HepG2 (cell line): Measurements from ENCODE around the gene RIPK3. TPM values are rescaled to one million over a fixed set of nuclear protein-coding genes. Genes with fewer than 3 reads are reported as not detected.

Experiments used
- ARHGAP35 ChIP-seq: sonication (generic); formaldehyde crosslinking; IDR thresholded peaks from 2 replicates; pipeline ENCODE4 v1.9.0; 2022; ENCODE audit warnings: mild to moderate bottlenecking, inconsistent platforms, moderate library complexity, missing genetic modification reagents, borderline replicate concordance
- CREM ChIP-seq, 2 experiments: sonication (generic) in 1 of 2; formaldehyde crosslinking in 1 of 2; IDR thresholded peaks; 2 replicates each; pipeline versions ENCODE4 v1.4.0 to v1.6.1; 2016 to 2020; ENCODE audit warnings: antibody characterized with exemption in 1 of 2, mild to moderate bottlenecking in 1 of 2, missing genetic modification reagents in 1 of 2
- ERF ChIP-seq: IDR thresholded peaks from 2 replicates; pipeline ENCODE4 v1.6.1; 2018; ENCODE audit warnings: missing biosample characterization, missing genetic modification reagents
- FOXA1 ChIP-seq, 2 experiments: fragments of 450-650 bp in 1 of 2; sonication (generic) in 1 of 2; formaldehyde crosslinking in 1 of 2; IDR thresholded peaks; 2 replicates each; pipeline versions ENCODE4 v1.4.0 to v1.6.1; 2016 to 2020; ENCODE audit warnings: missing genetic modification reagents in 1 of 2
- KDM4B ChIP-seq: sonication (generic); formaldehyde crosslinking; IDR thresholded peaks from 2 replicates; pipeline ENCODE4 v1.4.0; 2020; ENCODE audit warnings: missing genetic modification reagents
- MTA1 ChIP-seq: sonication (generic); formaldehyde crosslinking; IDR thresholded peaks from 2 replicates; pipeline ENCODE4 v1.4.0; 2020; ENCODE audit warnings: missing genetic modification reagents, mild to moderate bottlenecking, borderline replicate concordance
- NFE2 ChIP-seq: sonication (generic); formaldehyde crosslinking; IDR thresholded peaks from 2 replicates; pipeline ENCODE4 v1.4.0; 2020; ENCODE audit warnings: missing genetic modification reagents
- PHF8 ChIP-seq: sonication (generic); formaldehyde crosslinking; IDR thresholded peaks from 2 replicates; pipeline ENCODE4 v1.5.0; 2020; ENCODE audit warnings: missing genetic modification reagents
- REXO4 ChIP-seq: sonication (generic); formaldehyde crosslinking; IDR thresholded peaks from 2 replicates; pipeline ENCODE4 v1.8.0; 2022; ENCODE audit warnings: missing genetic modification reagents, mild to moderate bottlenecking, borderline replicate concordance
- SALL2 ChIP-seq: sonication (generic); formaldehyde crosslinking; IDR thresholded peaks from 2 replicates; pipeline ENCODE4 v1.8.1; 2023; ENCODE audit warnings: mild to moderate bottlenecking, missing genetic modification reagents, inconsistent platforms
- TAF15 ChIP-seq: fragments of 200-400 bp; formaldehyde crosslinking; IDR thresholded peaks from one replicate; pipeline ENCODE4 v1.6.1; 2018; ENCODE audit warnings: mild to moderate bottlenecking, low read depth, low read length; ENCODE audit not compliant: poor library complexity, severe bottlenecking
- ZNF558 ChIP-seq: sonication (generic); formaldehyde crosslinking; IDR thresholded peaks from 2 replicates; pipeline ENCODE4 v1.9.0; 2022; ENCODE audit warnings: mild to moderate bottlenecking, missing genetic modification reagents, borderline replicate concordance
- ZNF605 ChIP-seq: sonication (generic); formaldehyde crosslinking; IDR thresholded peaks from 2 replicates; pipeline ENCODE4 v1.8.0; 2022; ENCODE audit warnings: mild to moderate bottlenecking, missing genetic modification reagents
- ZNF619 ChIP-seq: sonication (generic); formaldehyde crosslinking; IDR thresholded peaks from 2 replicates; pipeline ENCODE4 v1.4.0; 2020; ENCODE audit warnings: mild to moderate bottlenecking, missing genetic modification reagents
- ZNF678 ChIP-seq: sonication (generic); formaldehyde crosslinking; IDR thresholded peaks from 2 replicates; pipeline ENCODE4 v1.4.0; 2020; ENCODE audit warnings: mild to moderate bottlenecking, missing genetic modification reagents
- ZNF703 ChIP-seq: sonication (generic); formaldehyde crosslinking; IDR thresholded peaks from 2 replicates; pipeline ENCODE4 v1.5.1; 2020; ENCODE audit warnings: missing genetic modification reagents, mild to moderate bottlenecking, moderate library complexity, borderline replicate concordance
- ZSCAN25 ChIP-seq: sonication (generic); formaldehyde crosslinking; IDR thresholded peaks from 2 replicates; pipeline ENCODE4 v1.8.0; 2022; ENCODE audit warnings: mild to moderate bottlenecking, missing genetic modification reagents
- polyA plus RNA-seq, 8 experiments: library from polyadenylated mRNA; depleted of rRNA in 3 of 8; stranded (reverse) in 7 of 8; unstranded in 1 of 8; fragments of >200 nt; fragmentation: Illumina TruSeq in 4 of 8; extraction: Trizol in 4 of 8; gene quantifications; 2 replicates each; pipeline versions ENCODE4 v1.2.1 to v1.2.3, GENCODE V29; 2011 to 2016; ENCODE audit warnings: low read depth in 4 of 8, missing spikeins in 1 of 8, mixed read lengths in 1 of 8; ENCODE audit not compliant: insufficient read depth in 1 of 8
- total RNA-seq, 5 experiments: library from RNA; depleted of rRNA; stranded (reverse); fragments of >200 nt; fragmentation: Illumina TruSeq; extraction: Trizol; gene quantifications; 2 replicates each; pipeline ENCODE4 v1.2.3, GENCODE V29; 2016; ENCODE audit warnings: low read depth in 1 of 5
- TF ChIP-seq, protein P1 (sequence below): sonication (generic); formaldehyde crosslinking; IDR thresholded peaks from 2 replicates; pipeline ENCODE4 v1.8.1; 2022; ENCODE audit warnings: mild to moderate bottlenecking, missing genetic modification reagents
- TF ChIP-seq, protein P2 (sequence below): sonication (generic); formaldehyde crosslinking; IDR thresholded peaks from 2 replicates; pipeline ENCODE4 v1.8.1; 2023; ENCODE audit warnings: mild to moderate bottlenecking, missing genetic modification reagents
- TF ChIP-seq, protein P3 (sequence below): sonication (generic); formaldehyde crosslinking; IDR thresholded peaks from 2 replicates; pipeline ENCODE4 v1.4.0; 2020; ENCODE audit warnings: low read depth, missing genetic modification reagents
- TF ChIP-seq, protein P4 (sequence below), 2 experiments: fragments of 450-650 bp in 1 of 2; sonication (generic) in 1 of 2; formaldehyde crosslinking; IDR thresholded peaks; 2 replicates each; pipeline versions ENCODE4 v1.5.0 to v1.8.0; 2020 to 2022; ENCODE audit warnings: mild to moderate bottlenecking in 1 of 2, missing genetic modification reagents in 1 of 2

The RIPK3 gene
- total and polyA plus RNA-seq, 2 of the 13 experiments (the other 11 are each of a cell fraction or from before 2014, with no cell fraction given), result not detected

DNA sequence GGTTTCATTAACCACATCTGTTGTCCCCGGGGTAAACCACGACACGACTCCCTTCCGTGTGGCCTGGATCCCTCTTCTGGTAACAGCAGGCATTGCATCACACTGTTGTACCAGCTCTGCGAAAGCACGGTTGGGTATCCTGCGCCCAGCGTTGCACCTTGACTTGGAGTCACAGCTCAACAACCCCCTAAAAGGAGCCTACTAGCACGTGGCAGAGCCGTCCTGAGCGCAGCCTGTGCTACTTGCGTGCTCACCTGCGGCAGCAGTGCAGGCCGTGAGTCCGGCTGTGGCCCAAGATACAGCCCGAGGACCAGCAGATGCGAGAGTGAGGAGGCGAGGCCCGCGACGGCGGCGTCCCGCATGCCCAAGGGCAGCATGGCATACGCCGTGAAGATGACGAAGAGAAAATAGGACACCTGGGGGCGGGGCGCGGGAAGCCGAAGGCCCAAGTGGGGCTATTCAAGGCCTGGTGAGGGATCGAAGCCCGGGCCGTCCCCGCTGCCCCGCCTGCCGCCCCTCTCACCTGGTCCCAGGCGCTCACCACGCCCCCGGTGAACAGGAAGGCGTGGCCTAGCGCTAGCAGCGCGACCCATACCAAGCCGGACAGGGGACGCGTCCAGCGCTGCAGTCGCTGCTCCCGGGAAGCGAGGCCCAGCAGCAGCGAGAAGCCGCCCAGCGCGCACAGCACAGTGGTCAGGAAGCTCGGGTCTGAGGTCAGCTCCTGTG is 7.4 kb downstream of the RIPK3 start (continued):
- TF ChIP-seq ZNF678 (CRISPR knock-in tag), result peak; percentile 100
- TF ChIP-seq, protein P1, sequence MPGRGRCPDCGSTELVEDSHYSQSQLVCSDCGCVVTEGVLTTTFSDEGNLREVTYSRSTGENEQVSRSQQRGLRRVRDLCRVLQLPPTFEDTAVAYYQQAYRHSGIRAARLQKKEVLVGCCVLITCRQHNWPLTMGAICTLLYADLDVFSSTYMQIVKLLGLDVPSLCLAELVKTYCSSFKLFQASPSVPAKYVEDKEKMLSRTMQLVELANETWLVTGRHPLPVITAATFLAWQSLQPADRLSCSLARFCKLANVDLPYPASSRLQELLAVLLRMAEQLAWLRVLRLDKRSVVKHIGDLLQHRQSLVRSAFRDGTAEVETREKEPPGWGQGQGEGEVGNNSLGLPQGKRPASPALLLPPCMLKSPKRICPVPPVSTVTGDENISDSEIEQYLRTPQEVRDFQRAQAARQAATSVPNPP (CRISPR knock-in tag), result no peak
- TF ChIP-seq SALL2 (CRISPR knock-in tag), result no peak
- no peak for TF ChIP-seq KDM4B (CRISPR knock-in tag)
- no peak for TF ChIP-seq NFE2 (CRISPR knock-in tag)
- TF ChIP-seq ARHGAP35 (CRISPR knock-in tag), result peak; percentile 97
- no peak for TF ChIP-seq ZNF703 (CRISPR knock-in tag)
- no peak for TF ChIP-seq CREM (IDR thresholded peaks at IDR 0.05)
- TF ChIP-seq CREM (CRISPR knock-in tag; IDR thresholded peaks at IDR 0.05), result no peak
- peak; percentile 94 for TF ChIP-seq ZNF605 (CRISPR knock-in tag)
- TF ChIP-seq ZNF619 (CRISPR knock-in tag), result peak; percentile 95; the same call in 1 of the 2 replicates
- TF ChIP-seq PHF8 (CRISPR knock-in tag), result peak; percentile 61
- TF ChIP-seq, protein P2, sequence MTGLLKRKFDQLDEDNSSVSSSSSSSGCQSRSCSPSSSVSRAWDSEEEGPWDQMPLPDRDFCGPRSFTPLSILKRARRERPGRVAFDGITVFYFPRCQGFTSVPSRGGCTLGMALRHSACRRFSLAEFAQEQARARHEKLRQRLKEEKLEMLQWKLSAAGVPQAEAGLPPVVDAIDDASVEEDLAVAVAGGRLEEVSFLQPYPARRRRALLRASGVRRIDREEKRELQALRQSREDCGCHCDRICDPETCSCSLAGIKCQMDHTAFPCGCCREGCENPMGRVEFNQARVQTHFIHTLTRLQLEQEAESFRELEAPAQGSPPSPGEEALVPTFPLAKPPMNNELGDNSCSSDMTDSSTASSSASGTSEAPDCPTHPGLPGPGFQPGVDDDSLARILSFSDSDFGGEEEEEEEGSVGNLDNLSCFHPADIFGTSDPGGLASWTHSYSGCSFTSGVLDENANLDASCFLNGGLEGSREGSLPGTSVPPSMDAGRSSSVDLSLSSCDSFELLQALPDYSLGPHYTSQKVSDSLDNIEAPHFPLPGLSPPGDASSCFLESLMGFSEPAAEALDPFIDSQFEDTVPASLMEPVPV, result peak; percentile 96; the same call in 1 of the 2 replicates
- peak; percentile 83 for TF ChIP-seq ERF (CRISPR knock-in tag)
- TF ChIP-seq ZSCAN25 (CRISPR knock-in tag), result peak; percentile 67; the same call in 1 of the 2 replicates
- TF ChIP-seq FOXA1 (IDR thresholded peaks at IDR 0.05), result no peak
- no peak for TF ChIP-seq FOXA1 (CRISPR knock-in tag; IDR thresholded peaks at IDR 0.05)
- no peak for TF ChIP-seq REXO4 (CRISPR knock-in tag)
- TF ChIP-seq TAF15, result peak; percentile 62
- peak; percentile 95; the same call in 1 of the 2 replicates for TF ChIP-seq MTA1 (CRISPR knock-in tag)
- TF ChIP-seq, protein P3, sequence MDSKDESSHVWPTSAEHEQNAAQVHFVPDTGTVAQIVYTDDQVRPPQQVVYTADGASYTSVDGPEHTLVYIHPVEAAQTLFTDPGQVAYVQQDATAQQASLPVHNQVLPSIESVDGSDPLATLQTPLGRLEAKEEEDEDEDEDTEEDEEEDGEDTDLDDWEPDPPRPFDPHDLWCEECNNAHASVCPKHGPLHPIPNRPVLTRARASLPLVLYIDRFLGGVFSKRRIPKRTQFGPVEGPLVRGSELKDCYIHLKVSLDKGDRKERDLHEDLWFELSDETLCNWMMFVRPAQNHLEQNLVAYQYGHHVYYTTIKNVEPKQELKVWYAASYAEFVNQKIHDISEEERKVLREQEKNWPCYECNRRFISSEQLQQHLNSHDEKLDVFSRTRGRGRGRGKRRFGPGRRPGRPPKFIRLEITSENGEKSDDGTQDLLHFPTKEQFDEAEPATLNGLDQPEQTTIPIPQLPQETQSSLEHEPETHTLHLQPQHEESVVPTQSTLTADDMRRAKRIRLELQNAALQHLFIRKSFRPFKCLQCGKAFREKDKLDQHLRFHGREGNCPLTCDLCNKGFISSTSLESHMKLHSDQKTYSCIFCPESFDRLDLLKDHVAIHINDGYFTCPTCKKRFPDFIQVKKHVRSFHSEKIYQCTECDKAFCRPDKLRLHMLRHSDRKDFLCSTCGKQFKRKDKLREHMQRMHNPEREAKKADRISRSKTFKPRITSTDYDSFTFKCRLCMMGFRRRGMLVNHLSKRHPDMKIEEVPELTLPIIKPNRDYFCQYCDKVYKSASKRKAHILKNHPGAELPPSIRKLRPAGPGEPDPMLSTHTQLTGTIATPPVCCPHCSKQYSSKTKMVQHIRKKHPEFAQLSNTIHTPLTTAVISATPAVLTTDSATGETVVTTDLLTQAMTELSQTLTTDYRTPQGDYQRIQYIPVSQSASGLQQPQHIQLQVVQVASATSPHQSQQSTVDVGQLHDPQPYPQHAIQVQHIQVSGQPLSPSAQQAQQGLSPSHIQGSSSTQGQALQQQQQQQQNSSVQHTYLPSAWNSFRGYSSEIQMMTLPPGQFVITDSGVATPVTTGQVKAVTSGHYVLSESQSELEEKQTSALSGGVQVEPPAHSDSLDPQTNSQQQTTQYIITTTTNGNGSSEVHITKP (CRISPR knock-in tag), result 0 out of 2 replicates have a peak, but pooled peaks have one; percentile 76
- peak; percentile 92; the same call in 1 of the 2 replicates for TF ChIP-seq ZNF558 (CRISPR knock-in tag)
- TF ChIP-seq, protein P4, sequence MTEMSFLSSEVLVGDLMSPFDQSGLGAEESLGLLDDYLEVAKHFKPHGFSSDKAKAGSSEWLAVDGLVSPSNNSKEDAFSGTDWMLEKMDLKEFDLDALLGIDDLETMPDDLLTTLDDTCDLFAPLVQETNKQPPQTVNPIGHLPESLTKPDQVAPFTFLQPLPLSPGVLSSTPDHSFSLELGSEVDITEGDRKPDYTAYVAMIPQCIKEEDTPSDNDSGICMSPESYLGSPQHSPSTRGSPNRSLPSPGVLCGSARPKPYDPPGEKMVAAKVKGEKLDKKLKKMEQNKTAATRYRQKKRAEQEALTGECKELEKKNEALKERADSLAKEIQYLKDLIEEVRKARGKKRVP (CRISPR knock-in tag; IDR thresholded peaks at IDR 0.05), result peak in 1 of 2 experiments; percentile 93; a peak in 2 of 4 replicates
